GM18502 (cell line): ENCODE measurements around the gene MRPS5.
A peak's percentile ranks its signal among the peaks of the same experiment; 100 is the strongest.
"Not testable (repeated sequence)": the region's sequence is repeated elsewhere in the genome, so short reads cannot be mapped to it uniquely, and the experiment has no call there.

ENCODE experiments used
- ATAC-seq: cut with Tn5 transposase; IDR thresholded peaks from one replicate; pipeline ENCODE4 v1.9.1; 2021; ENCODE audit warnings: mild to moderate bottlenecking; ENCODE audit not compliant: unreplicated experiment, poor library complexity

Gene MRPS5

DNA sequence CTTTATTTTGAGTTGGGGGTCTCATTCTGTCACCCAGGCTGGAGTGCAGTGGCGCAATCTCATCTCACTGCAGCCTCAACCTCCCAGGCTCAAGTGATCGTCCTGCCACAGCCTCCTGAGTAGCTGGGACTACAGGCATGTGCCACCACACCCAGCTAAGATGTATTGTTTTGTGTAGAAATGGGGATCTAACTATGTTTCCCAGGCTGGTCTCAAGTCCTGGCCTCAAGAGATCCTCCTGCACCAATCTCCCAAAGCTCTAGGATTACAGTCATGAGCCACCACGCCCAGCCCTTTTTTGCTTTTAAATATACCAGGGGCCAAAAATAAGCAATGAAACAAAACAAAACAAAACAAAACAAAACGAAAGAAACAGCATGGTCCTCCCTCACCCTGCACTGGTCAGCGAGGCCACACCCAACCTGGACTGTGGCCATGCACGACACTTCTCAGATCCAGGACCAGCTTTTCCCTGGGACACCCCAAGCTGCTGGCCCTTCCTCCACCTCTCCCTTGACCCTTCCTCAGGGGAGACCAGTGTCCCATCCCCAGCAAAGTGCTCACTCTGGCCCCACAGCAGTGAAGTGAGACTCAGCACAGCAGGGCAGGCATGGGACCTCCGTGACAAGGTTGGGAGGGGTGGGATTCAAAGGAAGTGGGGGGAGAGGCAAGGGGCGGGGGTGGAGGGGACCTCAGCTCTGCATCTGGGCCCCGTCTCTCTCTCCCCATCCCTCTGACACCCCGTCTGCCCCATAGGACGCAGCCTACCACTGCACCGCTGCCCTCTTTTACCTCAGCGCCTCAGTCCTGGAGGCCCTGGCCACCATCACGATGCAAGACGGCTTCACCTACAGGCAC lies 72.6 kb downstream of the MRPS5 start:
- no peak for ATAC-seq

- ATAC-seq: no peak
Observed at GRCh38 chr2:95047629-95048510, 73.7 kb downstream of the MRPS5 start.

- ATAC-seq: no peak
Observed at GRCh38 chr2:95046371-95047112, 75.1 kb downstream of the MRPS5 start.

DNA sequence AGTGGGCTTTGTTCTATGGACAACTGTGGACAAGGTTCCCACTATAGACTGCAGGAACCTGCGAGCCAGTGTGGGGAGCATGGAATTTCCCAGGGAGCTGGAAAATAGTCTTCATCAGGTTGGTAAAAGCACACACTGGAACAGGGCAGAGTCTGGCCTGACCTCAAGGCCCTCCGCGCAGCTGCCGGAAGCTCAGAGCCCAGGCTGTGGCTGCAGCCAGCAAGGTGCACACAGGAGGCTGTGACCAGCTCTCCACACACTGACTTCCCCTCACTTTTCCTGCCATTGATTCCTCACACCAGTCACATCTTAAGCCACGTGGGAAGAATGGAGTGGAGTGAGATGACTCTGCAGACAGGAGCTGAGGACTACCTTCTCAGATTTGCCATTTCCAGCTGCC lies 77.0 kb downstream of the MRPS5 start:
- ATAC-seq: no peak

- ATAC-seq: peak; percentile 63
Observed at GRCh38 chr2:95043300-95044093, 78.1 kb downstream of the MRPS5 start.

DNA sequence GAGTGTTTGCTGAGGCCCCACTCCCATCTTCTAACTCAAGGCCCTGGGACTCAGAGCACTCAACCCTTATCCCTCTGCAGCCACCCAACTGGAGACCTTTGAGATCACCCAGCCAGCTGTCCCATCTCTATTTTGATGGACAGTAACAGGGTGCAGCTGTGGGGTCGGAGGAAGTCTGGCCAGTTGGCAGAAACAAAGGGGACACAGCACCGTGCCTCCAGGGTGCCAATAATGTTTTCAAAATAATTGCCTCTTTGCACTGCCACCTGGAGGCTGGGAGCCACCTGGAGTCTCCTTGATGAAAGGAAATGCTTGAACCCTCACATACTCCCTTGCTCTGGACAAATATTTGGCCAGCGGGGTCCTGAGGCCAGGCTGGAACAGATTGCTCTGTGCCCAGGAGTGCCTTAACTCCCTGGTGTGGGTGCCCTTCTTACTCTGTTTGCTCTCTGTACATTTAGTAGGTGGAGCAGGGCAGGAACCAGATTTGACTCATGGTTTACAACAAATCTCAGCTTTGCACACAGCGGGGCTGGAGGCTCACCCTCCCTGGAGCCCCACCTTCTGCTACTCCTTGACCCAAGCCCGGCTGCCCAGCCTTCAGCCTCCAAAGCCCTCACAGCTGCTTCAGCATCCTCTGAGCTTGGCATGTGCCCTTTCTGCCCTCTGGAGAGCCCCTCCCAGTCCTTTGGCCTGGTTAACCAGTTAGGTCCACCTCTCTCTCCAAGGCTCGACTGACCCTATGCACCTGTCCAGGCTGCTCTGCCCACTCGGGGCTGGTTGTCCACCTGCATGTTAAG lies 78.9 kb downstream of the MRPS5 start:
- ATAC-seq: peak; percentile 11

GRCh38 chr2:95041824-95042442 lies 79.7 kb downstream of the MRPS5 start:
- no peak for ATAC-seq

DNA sequence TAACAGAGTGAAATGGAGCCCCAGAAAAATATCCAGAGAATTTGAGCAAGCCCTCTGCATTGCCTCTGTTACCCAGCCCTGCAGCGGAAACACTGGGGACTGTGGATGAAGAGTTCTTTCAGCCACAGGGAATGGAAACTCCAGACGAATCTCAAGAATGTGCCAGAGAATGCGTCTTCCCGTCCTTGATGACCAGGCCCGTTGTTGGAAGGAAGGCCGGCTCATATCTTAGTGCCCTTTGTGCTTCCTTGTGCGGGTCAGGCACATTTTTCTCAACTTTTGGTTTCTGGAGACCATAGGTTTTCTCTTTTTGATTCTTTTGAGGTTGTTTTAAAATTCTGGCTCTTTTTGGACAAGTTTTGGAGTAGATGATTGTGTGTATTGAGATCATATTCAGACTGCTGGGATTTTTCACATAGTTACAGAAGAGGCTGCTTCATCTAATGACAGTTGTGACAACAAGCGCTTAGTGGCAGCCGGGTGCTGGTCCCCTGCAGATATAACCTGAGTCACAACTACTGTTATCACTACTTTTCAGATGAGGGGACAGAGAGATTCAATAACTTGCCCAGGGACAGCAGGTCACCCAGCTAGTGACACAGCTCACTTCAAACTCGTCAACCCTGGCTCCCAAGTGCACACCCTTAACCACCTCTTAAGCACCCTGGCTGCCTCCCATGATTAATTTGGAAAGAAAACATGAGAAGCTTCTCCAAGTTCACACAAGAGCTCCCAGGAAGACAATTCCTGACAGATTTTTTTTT lies 80.4 kb downstream of the MRPS5 start:
- ATAC-seq: no peak

DNA sequence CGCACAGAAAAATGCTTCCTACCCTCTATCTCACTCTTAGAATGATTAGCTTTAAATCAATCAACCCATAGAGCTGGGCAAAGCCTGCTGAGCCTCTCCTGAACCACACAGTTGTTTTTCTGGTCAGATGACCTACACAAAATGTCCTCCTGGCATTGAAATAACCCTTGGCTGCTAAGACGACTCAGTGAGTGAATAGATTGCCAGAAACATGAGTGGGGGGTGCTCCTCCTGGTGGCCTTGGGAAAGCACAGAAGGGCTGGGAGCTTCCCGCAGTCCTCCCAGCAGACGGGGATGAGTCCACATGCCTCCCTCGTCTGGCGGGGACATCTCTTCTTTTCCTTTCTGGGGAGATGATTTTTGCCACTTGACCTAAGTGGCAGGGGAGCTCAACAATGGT lies 81.2 kb downstream of the MRPS5 start:
- ATAC-seq: no peak

DNA sequence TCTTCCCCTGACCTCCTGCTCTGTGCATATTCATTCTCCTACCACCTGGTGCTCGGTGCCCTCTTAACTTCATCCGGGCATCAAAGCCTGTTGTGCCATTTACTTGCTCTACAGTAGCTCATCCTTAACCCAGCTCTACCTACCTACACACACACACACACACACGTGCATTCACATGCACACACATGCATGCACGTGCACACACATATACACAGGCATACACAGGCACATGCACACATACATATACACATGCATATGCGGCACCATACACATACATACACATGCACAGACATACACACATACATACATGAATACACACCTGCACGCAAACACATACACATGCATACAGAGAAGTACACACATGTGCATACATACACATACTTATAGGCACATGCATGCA lies 81.6 kb downstream of the MRPS5 start:
- no peak for ATAC-seq

DNA sequence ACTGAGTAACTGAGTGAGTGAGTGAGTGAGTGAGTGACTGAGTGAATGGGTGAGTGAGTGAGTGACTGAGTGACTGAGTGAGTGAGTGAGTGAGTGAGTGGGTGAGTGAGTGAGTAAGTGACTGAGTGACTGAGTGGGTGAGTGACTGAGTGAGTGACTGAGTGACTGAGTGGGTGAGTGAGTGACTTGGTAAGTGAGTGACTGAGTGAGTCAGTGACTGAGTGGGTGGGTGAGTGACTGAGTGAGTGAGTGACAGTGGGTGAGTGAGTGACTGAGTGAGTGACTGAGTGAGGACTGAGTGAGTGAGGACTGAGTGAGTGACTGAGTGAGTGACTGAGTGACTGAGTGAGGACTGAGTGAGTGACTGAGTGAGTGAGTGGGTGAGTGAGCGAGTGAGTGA lies 82.2 kb downstream of the MRPS5 start:
- no peak for ATAC-seq

DNA sequence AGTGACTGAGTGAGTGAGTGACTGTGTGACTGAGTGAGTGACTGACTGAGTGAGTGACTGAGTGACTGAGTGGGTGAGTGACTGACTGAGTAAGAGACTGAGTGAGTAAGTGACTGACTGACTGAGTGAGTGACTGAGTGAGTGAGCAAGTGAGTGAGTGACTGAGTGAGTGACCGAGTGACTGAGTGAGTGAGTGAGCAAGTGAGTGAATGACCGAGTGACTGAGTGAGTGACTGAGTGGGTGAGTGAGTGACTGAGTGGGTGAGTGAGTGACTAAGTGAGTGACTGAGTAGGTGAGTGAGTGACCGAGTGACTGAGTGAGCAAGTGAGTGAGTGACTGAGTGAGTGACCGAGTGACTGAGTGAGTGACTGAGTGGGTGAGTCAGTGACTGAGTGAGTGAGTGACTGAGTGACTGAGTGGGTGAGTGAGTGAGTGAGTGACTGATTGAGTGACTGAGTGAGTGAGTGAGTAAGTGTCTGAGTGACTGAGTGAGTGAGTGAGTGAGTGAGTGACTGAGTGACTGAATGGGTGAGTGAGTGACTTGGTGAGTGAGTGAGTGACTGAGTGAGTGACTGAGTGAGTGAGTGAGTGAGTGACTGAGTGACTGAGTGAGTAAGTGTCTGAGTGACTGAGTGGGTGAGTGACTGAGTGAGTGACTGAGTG lies 82.8 kb downstream of the MRPS5 start:
- no peak for ATAC-seq

- not testable (repeated sequence) for ATAC-seq
Observed at GRCh38 chr2:95037841-95038585, 83.6 kb downstream of the MRPS5 start.

- ATAC-seq: no peak
Observed at GRCh38 chr2:95037384-95037839, 84.2 kb downstream of the MRPS5 start.

DNA sequence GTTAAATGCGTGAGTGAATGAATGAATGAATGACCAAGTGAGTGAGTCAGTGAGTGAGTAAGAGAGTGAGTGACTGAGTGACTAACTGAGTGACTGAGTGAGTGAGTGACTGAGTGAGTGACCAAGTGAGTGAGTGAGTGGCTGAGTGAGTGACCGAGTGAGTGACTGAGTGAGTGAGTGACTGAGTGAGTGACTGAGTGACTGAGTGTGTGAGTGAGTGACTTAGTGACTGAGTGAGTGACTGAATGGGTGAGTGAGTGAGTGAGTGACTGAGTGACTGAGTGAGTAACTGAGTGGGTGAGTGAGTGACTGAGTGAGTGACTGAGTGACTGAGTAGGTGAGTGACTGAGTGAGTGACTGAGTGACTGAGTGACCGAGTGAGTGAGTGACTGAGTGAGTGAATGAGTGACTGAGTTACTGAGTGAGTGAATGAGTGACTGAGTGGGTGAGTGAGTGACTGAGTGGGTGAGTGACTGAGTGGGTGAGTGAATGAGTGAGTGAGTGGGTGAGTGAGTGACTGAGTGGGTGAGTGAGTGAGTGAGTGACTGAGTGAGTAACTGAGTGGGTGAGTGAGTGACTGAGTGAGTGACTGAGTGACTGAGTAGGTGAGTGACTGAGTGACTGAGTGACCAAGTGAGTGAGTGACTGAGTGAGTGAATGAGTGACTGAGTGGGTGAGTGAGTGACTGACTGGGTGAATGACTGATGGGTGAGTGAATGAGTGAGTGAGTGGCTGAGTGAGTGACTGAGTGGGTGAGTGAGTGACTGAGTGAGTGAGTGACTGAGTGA lies 84.8 kb downstream of the MRPS5 start:
- no peak for ATAC-seq
